ENCODE results near the gene PRRT4. TPM values are rescaled to one million over a fixed set of nuclear protein-coding genes. Genes with fewer than 3 reads are reported as not detected.

Gene PRRT4
- total RNA-seq, 1 donor from 2014 or later, result 1.6 TPM

DNA sequence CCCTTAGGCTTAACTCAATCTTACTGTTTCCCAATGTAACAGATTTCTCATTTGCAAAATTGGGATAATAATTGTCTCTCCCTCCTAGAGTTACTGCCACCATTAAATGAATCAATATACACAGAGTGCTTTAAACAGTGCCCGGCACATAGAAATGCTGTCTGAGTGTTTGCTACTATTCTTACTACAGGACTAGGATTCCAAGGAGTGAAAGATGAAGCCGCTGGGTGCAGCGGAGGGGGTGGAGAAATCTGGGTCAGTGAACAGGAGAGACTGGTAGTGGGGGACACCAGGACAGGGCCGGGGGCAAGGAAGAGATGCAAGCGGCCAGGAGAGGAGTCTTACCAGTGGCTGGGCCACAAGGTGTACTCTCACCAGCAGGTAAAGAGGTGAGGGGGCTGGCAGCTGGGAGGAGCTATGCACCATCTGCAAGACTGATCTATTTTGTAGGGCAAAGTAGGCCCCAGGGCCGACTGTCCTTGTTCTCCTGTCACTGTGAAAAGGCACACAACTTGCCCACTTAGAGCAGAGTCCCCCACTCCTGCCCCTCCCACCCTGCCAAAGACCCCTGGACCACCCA lies 18.5 kb upstream of the PRRT4 start:
- intact Hi-C loops (cut with micrococcal nuclease), result no loop called here
- Histone ChIP-seq H3K9me3 (replicated peaks) (no peaks in the 10 kb centered on the region), H3K4me1 (no peaks in the 10 kb centered on the region), H3K27me3 (ENCODE audit: low read depth) (no peaks in the 10 kb centered on the region), H3K27ac (replicated peaks) (no peak overlapping the region), H3K4me3 (no peak overlapping the region), H3K36me3 (no peaks in the 10 kb centered on the region)
- TF ChIP-seq, protein P1, sequence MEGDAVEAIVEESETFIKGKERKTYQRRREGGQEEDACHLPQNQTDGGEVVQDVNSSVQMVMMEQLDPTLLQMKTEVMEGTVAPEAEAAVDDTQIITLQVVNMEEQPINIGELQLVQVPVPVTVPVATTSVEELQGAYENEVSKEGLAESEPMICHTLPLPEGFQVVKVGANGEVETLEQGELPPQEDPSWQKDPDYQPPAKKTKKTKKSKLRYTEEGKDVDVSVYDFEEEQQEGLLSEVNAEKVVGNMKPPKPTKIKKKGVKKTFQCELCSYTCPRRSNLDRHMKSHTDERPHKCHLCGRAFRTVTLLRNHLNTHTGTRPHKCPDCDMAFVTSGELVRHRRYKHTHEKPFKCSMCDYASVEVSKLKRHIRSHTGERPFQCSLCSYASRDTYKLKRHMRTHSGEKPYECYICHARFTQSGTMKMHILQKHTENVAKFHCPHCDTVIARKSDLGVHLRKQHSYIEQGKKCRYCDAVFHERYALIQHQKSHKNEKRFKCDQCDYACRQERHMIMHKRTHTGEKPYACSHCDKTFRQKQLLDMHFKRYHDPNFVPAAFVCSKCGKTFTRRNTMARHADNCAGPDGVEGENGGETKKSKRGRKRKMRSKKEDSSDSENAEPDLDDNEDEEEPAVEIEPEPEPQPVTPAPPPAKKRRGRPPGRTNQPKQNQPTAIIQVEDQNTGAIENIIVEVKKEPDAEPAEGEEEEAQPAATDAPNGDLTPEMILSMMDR (IDR thresholded peaks at IDR 0.05; ENCODE audit: borderline replicate concordance), result no peak
- no peak for DNase-seq

DNA sequence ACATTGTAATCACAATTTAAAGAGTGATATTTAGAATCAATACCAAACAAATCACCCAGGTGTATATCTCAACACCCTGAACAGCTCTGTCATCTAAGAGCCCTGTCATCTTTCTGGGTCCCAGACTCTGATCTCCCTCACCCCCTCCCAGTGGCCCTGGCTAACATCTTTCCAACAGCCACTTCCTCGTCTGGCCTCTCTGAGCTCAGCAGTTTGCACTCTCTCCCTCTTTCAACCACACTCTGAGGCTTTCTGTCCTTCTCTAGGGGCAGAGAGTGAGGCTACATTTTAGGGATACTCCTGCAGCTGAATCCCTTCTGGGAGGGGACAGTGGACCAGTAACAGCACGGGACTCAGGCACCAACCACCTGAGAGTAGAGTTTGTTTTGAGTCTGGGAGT lies 17.1 kb upstream of the PRRT4 start:
- TF ChIP-seq, protein P1 (IDR thresholded peaks at IDR 0.05; ENCODE audit: borderline replicate concordance), result no peak
- Histone ChIP-seq H3K36me3 (no peaks in the 10 kb centered on the region), H3K27me3 (ENCODE audit: low read depth) (peaks cover 6% of the 10 kb centered on the region), H3K4me1 (no peaks in the 10 kb centered on the region), H3K27ac (replicated peaks) (no peak overlapping the region), H3K9me3 (replicated peaks) (no peaks in the 10 kb centered on the region), H3K4me3 (no peak overlapping the region)
- DNase-seq, result no peak
- intact Hi-C loops (cut with micrococcal nuclease), result no loop called here

DNA sequence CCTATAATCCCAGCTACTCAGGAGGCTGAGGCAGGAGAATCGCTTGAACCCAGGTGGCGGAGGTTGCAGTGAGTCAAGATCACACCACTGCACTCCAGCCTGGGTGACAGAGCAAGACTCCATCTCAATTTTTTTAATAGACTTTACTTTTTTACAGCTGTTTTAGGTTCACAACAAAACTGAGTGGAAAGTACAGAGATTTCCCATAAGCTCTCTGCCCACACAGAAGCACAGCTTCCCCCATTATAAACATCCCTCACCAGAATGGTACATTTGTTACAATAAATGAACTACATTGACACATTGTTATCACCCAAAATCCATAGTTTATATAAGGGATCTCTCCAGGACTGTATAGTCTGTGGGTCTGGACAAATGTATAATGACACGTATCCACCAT lies 14.6 kb upstream of the PRRT4 start:
- Histone ChIP-seq H3K27ac (replicated peaks) (no peak overlapping the region), H3K36me3 (no peaks in the 10 kb centered on the region), H3K4me3 (no peak overlapping the region), H3K4me1 (no peaks in the 10 kb centered on the region), H3K27me3 (ENCODE audit: low read depth) (peaks cover 11% of the 10 kb centered on the region), H3K9me3 (replicated peaks) (no peaks in the 10 kb centered on the region)
- TF ChIP-seq, protein P1 (IDR thresholded peaks at IDR 0.05; ENCODE audit: borderline replicate concordance), result no peak
- DNase-seq, result no peak
- intact Hi-C loops (cut with micrococcal nuclease), result no loop called here

DNA sequence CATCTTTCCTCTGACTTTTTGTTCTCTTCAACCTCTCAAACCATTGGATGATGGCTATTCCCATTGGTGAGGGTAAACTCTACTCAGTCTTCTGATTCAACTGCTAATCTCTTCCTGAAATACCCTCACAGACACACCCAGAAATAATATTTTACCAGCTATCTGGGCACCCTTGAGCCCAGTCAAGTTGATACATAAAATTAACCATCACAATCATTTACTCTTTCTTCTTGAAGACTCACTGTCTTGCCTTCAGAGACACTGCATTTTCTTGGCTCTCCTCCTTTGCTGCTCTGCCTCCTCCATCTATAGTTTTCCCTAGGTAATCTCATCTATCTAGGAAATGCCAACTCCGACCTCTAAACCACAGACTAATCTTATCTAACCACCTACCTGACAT lies 12.6 kb upstream of the PRRT4 start:
- no peak for DNase-seq
- Histone ChIP-seq H3K9me3 (replicated peaks) (no peaks in the 10 kb centered on the region), H3K4me1 (no peaks in the 10 kb centered on the region), H3K36me3 (no peaks in the 10 kb centered on the region), H3K4me3 (no peak overlapping the region), H3K27me3 (ENCODE audit: low read depth) (peaks cover 11% of the 10 kb centered on the region), H3K27ac (replicated peaks) (no peak overlapping the region)
- intact Hi-C loops (cut with micrococcal nuclease), result no loop called here
- TF ChIP-seq, protein P1 (IDR thresholded peaks at IDR 0.05; ENCODE audit: borderline replicate concordance), result no peak

DNA sequence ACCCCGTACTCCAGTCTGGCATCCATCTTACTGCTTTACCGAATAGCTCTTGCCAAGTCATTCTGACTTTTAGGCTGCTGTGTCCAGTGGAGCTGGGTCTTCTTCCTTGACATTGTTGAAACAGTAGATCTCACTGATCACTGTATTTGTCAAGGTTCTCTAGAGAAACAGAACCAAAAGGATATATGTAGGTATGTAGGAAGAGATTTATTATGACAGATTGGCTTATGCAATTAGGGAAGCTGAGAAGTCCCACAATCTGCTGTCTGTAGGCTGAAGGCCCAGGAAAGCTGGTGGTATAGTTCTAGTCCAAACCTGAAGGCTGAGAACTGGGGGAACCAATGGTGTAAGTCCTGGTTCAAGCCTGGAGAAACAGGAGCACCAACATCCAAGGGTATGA lies 12.1 kb upstream of the PRRT4 start:
- no peak for DNase-seq
- Histone ChIP-seq H3K9me3 (replicated peaks) (no peaks in the 10 kb centered on the region), H3K4me3 (no peak overlapping the region), H3K36me3 (no peaks in the 10 kb centered on the region), H3K27me3 (ENCODE audit: low read depth) (peaks cover 11% of the 10 kb centered on the region), H3K4me1 (no peaks in the 10 kb centered on the region), H3K27ac (replicated peaks) (no peak overlapping the region)
- TF ChIP-seq, protein P1 (IDR thresholded peaks at IDR 0.05; ENCODE audit: borderline replicate concordance), result no peak
- intact Hi-C loops (cut with micrococcal nuclease), result no loop called here

Data from left ventricle myocardium inferior (tissue), 1 donor.